GM12874 (cell line): ENCODE data around the gene RBM39.

Source experiments
- TF ChIP-seq, protein P1 (sequence below): IDR thresholded peaks from 2 replicates; pipeline ENCODE4 v1.5.1; 2011; ENCODE audit warnings: low read depth, mild to moderate bottlenecking, control low read depth, low read length, moderate library complexity; ENCODE audit not compliant: insufficient read depth

Gene RBM39

DNA sequence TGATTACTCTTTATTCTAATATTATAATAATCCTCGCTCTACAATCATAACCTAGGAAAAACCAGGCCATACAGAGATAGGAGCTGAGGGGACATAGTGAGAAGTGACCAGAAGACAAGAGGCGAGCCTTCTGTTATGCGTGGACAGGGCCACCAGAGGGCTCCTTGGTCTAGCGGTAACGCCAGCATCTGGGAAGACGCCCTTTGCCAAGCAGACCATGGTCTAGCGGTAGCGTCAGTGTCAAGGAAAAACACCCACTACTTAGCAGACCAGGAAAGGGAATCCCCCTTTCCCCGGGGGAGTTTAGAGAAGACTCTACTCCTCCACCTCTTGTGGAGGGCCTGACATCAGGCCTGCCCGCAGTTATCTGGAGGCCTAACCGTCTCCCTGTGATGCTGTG lies 55.2 kb downstream of the RBM39 start:
- TF ChIP-seq, protein P1, sequence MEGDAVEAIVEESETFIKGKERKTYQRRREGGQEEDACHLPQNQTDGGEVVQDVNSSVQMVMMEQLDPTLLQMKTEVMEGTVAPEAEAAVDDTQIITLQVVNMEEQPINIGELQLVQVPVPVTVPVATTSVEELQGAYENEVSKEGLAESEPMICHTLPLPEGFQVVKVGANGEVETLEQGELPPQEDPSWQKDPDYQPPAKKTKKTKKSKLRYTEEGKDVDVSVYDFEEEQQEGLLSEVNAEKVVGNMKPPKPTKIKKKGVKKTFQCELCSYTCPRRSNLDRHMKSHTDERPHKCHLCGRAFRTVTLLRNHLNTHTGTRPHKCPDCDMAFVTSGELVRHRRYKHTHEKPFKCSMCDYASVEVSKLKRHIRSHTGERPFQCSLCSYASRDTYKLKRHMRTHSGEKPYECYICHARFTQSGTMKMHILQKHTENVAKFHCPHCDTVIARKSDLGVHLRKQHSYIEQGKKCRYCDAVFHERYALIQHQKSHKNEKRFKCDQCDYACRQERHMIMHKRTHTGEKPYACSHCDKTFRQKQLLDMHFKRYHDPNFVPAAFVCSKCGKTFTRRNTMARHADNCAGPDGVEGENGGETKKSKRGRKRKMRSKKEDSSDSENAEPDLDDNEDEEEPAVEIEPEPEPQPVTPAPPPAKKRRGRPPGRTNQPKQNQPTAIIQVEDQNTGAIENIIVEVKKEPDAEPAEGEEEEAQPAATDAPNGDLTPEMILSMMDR = peak; percentile 8; the same call in 1 of the 2 replicates

DNA sequence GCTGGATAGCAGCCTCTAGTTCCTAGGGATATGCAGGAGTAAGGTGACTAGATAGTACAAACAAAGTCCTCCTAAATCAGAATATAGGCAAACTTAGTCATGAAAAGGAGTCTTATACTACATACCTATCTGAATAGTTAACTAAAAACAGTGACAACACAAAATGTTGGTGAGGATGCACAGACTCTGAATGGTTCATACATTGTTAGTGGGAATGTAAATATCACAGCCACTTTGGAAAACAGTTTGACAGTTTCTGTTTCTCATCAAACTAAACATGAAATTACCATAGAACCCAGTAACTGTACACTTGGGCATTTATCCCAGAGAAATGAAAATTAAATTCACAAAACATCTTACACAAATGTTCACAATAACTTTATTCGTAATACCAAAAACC lies 60.1 kb downstream of the RBM39 start:
- TF ChIP-seq, protein P1 = no peak

DNA sequence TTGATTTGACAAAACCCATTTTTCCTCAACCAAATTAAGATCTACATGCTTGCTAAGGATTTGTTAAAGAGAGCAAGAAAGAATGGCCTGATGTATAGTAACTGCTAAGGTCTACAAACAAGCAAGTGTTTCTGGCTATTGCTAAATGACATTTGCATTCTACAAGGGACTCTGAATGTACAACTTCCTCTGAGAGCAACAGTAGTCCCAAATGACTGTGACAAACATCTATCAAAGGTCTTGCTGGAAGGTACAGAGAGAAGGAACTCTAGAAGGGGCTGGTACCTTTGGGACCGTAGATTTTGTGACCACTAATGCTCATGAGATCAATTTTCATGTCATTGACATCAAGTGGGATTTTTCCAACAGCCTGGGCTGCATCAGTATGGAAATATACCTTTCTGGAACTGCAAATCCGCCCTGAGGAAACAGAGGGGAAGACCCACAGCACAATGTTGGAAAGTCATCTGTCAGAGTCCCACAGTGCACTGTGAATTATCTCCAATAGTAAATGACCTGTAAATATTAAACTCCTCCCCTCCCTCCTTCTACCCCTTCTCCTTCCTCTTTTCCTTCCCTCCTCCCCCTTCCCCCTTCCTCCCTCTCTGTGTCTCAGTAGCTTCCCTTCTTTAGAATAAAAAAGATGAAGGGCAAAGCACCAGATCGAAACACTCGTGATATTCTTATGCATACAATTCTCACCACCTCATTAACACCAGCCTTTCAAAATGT lies 61.4 kb downstream of the RBM39 start:
- TF ChIP-seq, protein P1 = no peak

DNA sequence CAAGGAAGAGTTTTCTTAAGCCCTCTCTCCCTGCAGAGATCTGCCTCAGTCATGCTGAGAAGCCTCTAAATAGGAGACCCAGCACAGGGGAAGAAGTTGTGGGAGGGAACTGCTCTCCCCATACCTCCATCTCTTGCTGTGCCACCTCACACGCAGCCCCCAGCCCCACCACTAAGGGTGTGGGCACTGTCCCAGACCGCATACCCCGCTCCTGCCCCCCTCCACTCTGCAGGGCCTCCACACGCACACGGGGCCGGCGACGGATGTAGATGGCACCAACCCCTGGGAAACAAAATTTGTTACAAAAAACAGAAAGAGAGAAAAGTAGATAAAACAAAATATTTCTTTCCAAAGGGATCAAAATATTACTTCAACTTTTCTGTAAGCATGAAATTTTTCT lies 67.1 kb downstream of the RBM39 start:
- TF ChIP-seq, protein P1 = no peak

DNA sequence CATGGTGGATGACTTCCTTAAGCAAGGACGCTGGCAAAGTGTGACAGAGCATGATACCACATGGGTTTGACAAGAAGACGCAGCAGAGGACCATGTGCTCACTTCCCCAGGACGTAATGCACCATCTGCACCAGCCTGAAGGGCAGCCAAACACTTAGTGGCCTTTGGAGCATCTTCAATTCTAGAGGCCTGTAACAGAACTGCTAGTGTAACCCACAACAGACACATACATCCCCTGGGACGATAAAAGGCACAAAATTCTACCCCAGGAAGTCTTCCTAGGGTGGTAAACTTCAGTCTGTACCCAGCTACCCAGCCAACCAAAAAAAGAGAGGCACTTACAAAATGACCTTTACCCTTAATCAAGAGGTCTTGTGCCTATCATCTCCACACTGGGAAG lies 68.2 kb downstream of the RBM39 start:
- TF ChIP-seq, protein P1 = no peak

DNA sequence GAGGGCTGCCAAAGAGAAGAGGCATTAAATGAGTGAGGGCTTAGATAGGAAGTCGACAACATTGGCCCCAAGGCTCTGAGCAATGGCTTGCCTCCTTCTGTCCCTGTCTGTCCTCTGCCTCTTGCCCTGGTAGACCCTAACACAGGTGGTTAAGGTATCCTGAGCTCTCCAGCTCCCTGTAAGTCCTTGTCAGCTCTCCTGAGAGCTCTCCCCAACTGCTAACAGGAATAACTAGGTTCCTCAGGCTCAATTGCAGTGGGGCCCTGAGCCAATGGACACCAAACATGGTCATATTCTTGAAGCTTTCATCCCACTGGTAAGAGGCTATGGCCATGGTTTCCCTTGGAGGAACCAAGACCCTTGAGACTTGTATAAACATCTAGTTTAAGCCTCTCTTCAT lies 72.4 kb downstream of the RBM39 start:
- TF ChIP-seq, protein P1 = no peak

DNA sequence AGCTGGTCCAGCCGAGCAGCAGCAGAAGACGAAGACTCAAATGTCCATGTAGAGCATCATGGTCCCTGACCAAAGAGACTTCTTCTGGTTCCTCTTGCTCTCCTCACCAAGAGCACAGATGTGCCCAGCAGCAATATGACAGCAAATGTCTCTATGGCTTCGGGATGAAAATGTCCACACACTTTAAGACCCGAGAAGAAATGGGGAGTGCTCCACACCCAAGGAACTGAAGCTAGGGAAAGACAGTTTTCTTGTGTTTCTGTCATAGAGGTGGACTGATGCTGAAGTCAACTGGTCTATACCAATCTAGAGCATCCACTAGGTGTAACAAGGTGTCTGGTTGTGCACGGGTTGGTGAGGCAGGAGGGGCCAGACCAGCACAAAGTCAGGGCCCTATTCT lies 72.8 kb downstream of the RBM39 start:
- TF ChIP-seq, protein P1 = no peak
